HL-60 (cell line): Measurements from ENCODE around the gene BTBD7.

Experiments used
- DNase-seq, 2 experiments: peaks; one replicate each; pipeline ENCODE4 v3.0.0-alpha.2; 2010 to 2020; ENCODE audit warnings: low read depth in 1 of 2, low spot score in 1 of 2
- H3K27ac ChIP-seq: fragments of 250-450 bp; sonication (Bioruptor Pico); replicated peaks from 2 replicates; pipeline ENCODE4 v1.5.1; 2020; ENCODE audit warnings: mild to moderate bottlenecking, moderate library complexity
- H3K27me3 ChIP-seq: fragments of 250-450 bp; sonication (Bioruptor Pico); 2 replicates; pipeline ENCODE4 v1.5.1; 2021; ENCODE audit warnings: mild to moderate bottlenecking, moderate library complexity; ENCODE audit not compliant: insufficient read depth, poor library complexity, severe bottlenecking
- H3K4me3 ChIP-seq: replicated peaks from 2 replicates; pipeline ENCODE4 v1.5.1; 2011; ENCODE audit warnings: mild to moderate bottlenecking, control low read depth, low read length; ENCODE audit not compliant: insufficient read depth
- CTCF ChIP-seq: IDR thresholded peaks from one replicate; pipeline ENCODE4 v1.5.1; 2011; ENCODE audit warnings: low read length, control low read depth, inconsistent platforms; ENCODE audit not compliant: insufficient read depth
- GABPA ChIP-seq: IDR thresholded peaks from 2 replicates; pipeline ENCODE4 v1.6.1; 2012; ENCODE audit warnings: low read depth
- POLR2AphosphoS5 ChIP-seq: IDR thresholded peaks from 2 replicates; pipeline ENCODE4 v1.6.1; 2012; ENCODE audit warnings: low read depth
- SPI1 ChIP-seq: IDR thresholded peaks from 2 replicates; pipeline ENCODE4 v1.6.1; 2012; ENCODE audit warnings: low read depth, mild to moderate bottlenecking, borderline replicate concordance
- TF ChIP-seq, protein P1 (sequence below): IDR thresholded peaks from 2 replicates; pipeline ENCODE4 v1.6.1; 2012; ENCODE audit warnings: low read depth; ENCODE audit not compliant: insufficient replicate concordance

Gene BTBD7

DNA sequence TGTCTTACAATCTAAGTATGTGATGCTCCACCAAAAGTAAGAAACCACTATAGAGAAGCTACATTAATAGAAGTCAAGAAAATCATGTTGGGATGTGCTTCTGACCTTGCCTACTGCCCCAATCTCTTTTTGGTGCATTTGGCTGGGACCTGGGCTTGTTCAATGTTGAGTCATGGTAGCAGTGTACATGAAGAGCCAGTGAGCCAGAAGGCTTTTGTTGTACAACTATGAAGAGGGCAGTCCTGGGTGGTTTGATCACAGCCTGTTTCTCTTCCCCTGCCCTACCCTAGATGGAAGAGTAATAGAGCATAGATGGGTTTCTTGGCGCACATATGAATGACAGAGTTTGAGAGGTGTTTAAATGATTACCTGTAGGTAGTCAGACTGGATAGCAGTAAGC is 69.4 kb downstream of the BTBD7 start:
- no peak overlapping the region for H3K4me3 ChIP-seq
- TF ChIP-seq CTCF (no peak), SPI1 (no peak)
- no peaks in the 10 kb centered on the region for H3K27me3 ChIP-seq
- DNase-seq = no peak
- H3K27ac ChIP-seq = no peak overlapping the region

DNA sequence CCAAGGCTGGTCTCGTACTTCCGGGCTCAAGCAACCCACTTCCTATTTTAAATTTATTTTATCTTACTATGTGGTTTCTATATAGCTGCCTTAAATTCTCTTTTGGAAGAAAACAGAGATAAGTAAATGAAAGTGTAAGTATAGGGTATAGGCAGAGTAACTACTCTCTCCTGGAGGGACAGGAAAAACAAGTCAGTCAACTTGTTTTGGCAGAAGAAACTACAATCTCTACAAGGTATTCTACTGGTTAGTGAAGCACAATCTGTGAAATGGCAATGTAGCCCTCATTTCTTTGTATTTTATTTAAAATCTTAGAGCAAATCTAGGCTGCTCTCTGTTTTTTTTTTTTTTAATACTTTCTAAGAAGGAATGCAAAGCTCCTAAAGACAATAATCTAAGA is 70.4 kb downstream of the BTBD7 start:
- Histone ChIP-seq H3K4me3 (no peak overlapping the region), H3K27ac (no peak overlapping the region), H3K27me3 (no peaks in the 10 kb centered on the region)
- TF ChIP-seq CTCF = no peak
- TF ChIP-seq SPI1 = no peak
- no peak for TF ChIP-seq GABPA
- no peak for TF ChIP-seq POLR2AphosphoS5
- TF ChIP-seq, protein P1, sequence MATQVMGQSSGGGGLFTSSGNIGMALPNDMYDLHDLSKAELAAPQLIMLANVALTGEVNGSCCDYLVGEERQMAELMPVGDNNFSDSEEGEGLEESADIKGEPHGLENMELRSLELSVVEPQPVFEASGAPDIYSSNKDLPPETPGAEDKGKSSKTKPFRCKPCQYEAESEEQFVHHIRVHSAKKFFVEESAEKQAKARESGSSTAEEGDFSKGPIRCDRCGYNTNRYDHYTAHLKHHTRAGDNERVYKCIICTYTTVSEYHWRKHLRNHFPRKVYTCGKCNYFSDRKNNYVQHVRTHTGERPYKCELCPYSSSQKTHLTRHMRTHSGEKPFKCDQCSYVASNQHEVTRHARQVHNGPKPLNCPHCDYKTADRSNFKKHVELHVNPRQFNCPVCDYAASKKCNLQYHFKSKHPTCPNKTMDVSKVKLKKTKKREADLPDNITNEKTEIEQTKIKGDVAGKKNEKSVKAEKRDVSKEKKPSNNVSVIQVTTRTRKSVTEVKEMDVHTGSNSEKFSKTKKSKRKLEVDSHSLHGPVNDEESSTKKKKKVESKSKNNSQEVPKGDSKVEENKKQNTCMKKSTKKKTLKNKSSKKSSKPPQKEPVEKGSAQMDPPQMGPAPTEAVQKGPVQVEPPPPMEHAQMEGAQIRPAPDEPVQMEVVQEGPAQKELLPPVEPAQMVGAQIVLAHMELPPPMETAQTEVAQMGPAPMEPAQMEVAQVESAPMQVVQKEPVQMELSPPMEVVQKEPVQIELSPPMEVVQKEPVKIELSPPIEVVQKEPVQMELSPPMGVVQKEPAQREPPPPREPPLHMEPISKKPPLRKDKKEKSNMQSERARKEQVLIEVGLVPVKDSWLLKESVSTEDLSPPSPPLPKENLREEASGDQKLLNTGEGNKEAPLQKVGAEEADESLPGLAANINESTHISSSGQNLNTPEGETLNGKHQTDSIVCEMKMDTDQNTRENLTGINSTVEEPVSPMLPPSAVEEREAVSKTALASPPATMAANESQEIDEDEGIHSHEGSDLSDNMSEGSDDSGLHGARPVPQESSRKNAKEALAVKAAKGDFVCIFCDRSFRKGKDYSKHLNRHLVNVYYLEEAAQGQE = no peak
- DNase-seq = no peak

- no peak for TF ChIP-seq CTCF
- no peak for TF ChIP-seq POLR2AphosphoS5
- TF ChIP-seq GABPA = no peak
- no peak for TF ChIP-seq SPI1
- TF ChIP-seq, protein P1 = no peak
- no peak for DNase-seq
- H3K4me3 ChIP-seq = no peak overlapping the region
- H3K27me3 ChIP-seq = no peaks in the 10 kb centered on the region
- no peak overlapping the region for H3K27ac ChIP-seq
These were observed 83.6 kb downstream of the BTBD7 start for GRCh38 chr14:93249128-93249831.

DNA sequence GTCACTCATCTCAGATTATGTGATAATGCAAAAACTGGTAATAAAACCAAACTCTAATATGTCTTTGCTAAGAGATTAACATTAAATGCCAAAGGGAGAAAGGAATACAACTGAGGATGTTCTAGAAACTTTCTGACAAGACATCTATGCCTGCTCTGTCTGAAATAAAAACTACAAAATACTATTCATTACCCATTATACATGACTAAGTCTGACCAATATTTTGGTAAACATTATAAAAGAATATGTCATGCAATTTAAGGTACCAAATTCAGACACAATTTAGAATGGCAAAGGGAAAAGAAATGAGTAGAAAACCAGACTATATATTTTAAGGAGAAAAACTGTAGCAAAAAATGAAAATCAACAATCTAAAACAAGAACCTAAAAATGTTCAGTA is 86.3 kb downstream of the BTBD7 start:
- Histone ChIP-seq H3K27ac (no peak overlapping the region), H3K27me3 (no peaks in the 10 kb centered on the region), H3K4me3 (no peak overlapping the region)
- TF ChIP-seq POLR2AphosphoS5 (no peak), GABPA (no peak), SPI1 (no peak), CTCF (no peak)
- TF ChIP-seq, protein P1 = no peak
- DNase-seq = no peak
